HepG2 (cell line): Measurements from ENCODE around the gene ING1. TPM values are rescaled to one million over a fixed set of nuclear protein-coding genes. Genes with fewer than 3 reads are reported as not detected.

Experiments used
- ASH2L ChIP-seq: fragments of 300-600, 200-600 bp; sonication (generic); IDR thresholded peaks from 2 replicates; pipeline ENCODE4 v1.7.0; 2017; ENCODE audit warnings: low read depth, mild to moderate bottlenecking, moderate library complexity, mixed read lengths, low read length; ENCODE audit not compliant: insufficient read length
- EZH2 ChIP-seq: conservative IDR thresholded peaks from 2 replicates; pipeline ENCODE4 v1.6.1; 2012; ENCODE audit warnings: mild to moderate bottlenecking, low read depth, low read length, moderate library complexity
- IKZF4 ChIP-seq: sonication (generic); formaldehyde crosslinking; IDR thresholded peaks from 2 replicates; pipeline ENCODE4 v1.5.1; 2020; ENCODE audit warnings: borderline replicate concordance, mild to moderate bottlenecking, low read depth, missing genetic modification reagents; ENCODE audit errors: not compliant biosample characterization
- MATR3 ChIP-seq: sonication (generic); formaldehyde crosslinking; IDR thresholded peaks from 2 replicates; pipeline ENCODE4 v1.4.0; 2020; ENCODE audit warnings: missing genetic modification reagents
- MLXIP ChIP-seq: sonication (generic); formaldehyde crosslinking; IDR thresholded peaks from 2 replicates; pipeline ENCODE4 v1.9.0; 2021; ENCODE audit warnings: missing genetic modification reagents, borderline replicate concordance
- NR2F6 ChIP-seq, 2 experiments: IDR thresholded peaks; 2 replicates each; pipeline ENCODE4 v1.6.1; 2016; ENCODE audit warnings: antibody characterized with exemption in 1 of 2, mild to moderate bottlenecking in 1 of 2
- PBX2 ChIP-seq: IDR thresholded peaks from 2 replicates; pipeline ENCODE4 v1.6.1; 2016; ENCODE audit warnings: control low read depth
- POLR2AphosphoS2 ChIP-seq: IDR thresholded peaks from 2 replicates; pipeline ENCODE4 v1.6.1; 2011; ENCODE audit warnings: low read depth, low read length, improper control_type of control experiment
- RBFOX2 ChIP-seq: fragments of 200-400 bp; formaldehyde crosslinking; IDR thresholded peaks from 2 replicates; pipeline ENCODE4 v1.6.1; 2017; ENCODE audit warnings: low read depth, mild to moderate bottlenecking, low read length
- SAP130 ChIP-seq: IDR thresholded peaks from 2 replicates; pipeline ENCODE4 v1.6.1; 2016; ENCODE audit warnings: low read depth
- SOX5 ChIP-seq: IDR thresholded peaks from 2 replicates; pipeline ENCODE4 v1.6.1; 2016; ENCODE audit warnings: borderline replicate concordance
- SSRP1 ChIP-seq: IDR thresholded peaks from 2 replicates; pipeline ENCODE4 v1.6.1; 2016; ENCODE audit warnings: control low read depth
- TGIF2 ChIP-seq: IDR thresholded peaks from 2 replicates; pipeline ENCODE4 v1.6.1; 2016; ENCODE audit warnings: control low read depth, missing compliant biosample characterization
- ZBTB21 ChIP-seq: sonication (generic); formaldehyde crosslinking; IDR thresholded peaks from 2 replicates; pipeline ENCODE4 v1.4.0; 2020; ENCODE audit warnings: missing genetic modification reagents
- ZNF256 ChIP-seq: sonication (generic); formaldehyde crosslinking; conservative IDR thresholded peaks from 2 replicates; pipeline ENCODE4 v1.4.0; 2020; ENCODE audit warnings: missing genetic modification reagents
- ZNF326 ChIP-seq: sonication (generic); formaldehyde crosslinking; IDR thresholded peaks from 2 replicates; pipeline ENCODE4 v1.4.0; 2020; ENCODE audit warnings: missing genetic modification reagents, borderline replicate concordance
- ZNF333 ChIP-seq: sonication (generic); formaldehyde crosslinking; IDR thresholded peaks from 2 replicates; pipeline ENCODE4 v1.4.0; 2020; ENCODE audit warnings: mild to moderate bottlenecking, missing genetic modification reagents, borderline replicate concordance
- ZNF546 ChIP-seq: sonication (generic); formaldehyde crosslinking; conservative IDR thresholded peaks from 2 replicates; pipeline ENCODE4 v1.8.1; 2023; ENCODE audit warnings: mild to moderate bottlenecking, missing genetic modification reagents
- ZNF577 ChIP-seq: sonication (generic); formaldehyde crosslinking; IDR thresholded peaks from 2 replicates; pipeline ENCODE4 v1.4.0; 2020; ENCODE audit warnings: mild to moderate bottlenecking, low read depth, missing genetic modification reagents, borderline replicate concordance
- ZNF646 ChIP-seq: sonication (generic); formaldehyde crosslinking; IDR thresholded peaks from 2 replicates; pipeline ENCODE4 v1.9.0; 2021; ENCODE audit warnings: mild to moderate bottlenecking, missing genetic modification reagents
- ZNF768 ChIP-seq: sonication (generic); formaldehyde crosslinking; IDR thresholded peaks from 2 replicates; pipeline ENCODE4 v1.4.0; 2020; ENCODE audit warnings: missing genetic modification reagents
- polyA plus RNA-seq, 8 experiments: library from polyadenylated mRNA; depleted of rRNA in 3 of 8; stranded (reverse) in 7 of 8; unstranded in 1 of 8; fragments of >200 nt; fragmentation: Illumina TruSeq in 4 of 8; extraction: Trizol in 4 of 8; gene quantifications; 2 replicates each; pipeline versions ENCODE4 v1.2.1 to v1.2.3, GENCODE V29; 2011 to 2016; ENCODE audit warnings: low read depth in 4 of 8, missing spikeins in 1 of 8, mixed read lengths in 1 of 8; ENCODE audit not compliant: insufficient read depth in 1 of 8
- total RNA-seq, 5 experiments: library from RNA; depleted of rRNA; stranded (reverse); fragments of >200 nt; fragmentation: Illumina TruSeq; extraction: Trizol; gene quantifications; 2 replicates each; pipeline ENCODE4 v1.2.3, GENCODE V29; 2016; ENCODE audit warnings: low read depth in 1 of 5

Gene ING1
- total and polyA plus RNA-seq, 2 of the 13 experiments (the other 11 are each of a cell fraction or from before 2014, with no cell fraction given), result 8.1 to 16.1 TPM

GRCh38 chr13:110714797-110715394 is 1.4 kb downstream of the ING1 start (continued):
- TF ChIP-seq SSRP1 (CRISPR knock-in tag) (peak; percentile 60; the same call in 1 of the 2 replicates), ZBTB21 (CRISPR knock-in tag) (no peak), TGIF2 (CRISPR knock-in tag) (0 out of 2 replicates have a peak, but pooled peaks have one; percentile 69), SOX5 (CRISPR knock-in tag) (peak; percentile 29; the same call in 1 of the 2 replicates), IKZF4 (CRISPR knock-in tag) (no peak), ZNF646 (CRISPR knock-in tag) (no peak), PBX2 (CRISPR knock-in tag) (no peak; the same call in 1 of the 2 replicates), POLR2AphosphoS2 (peak; percentile 93), MLXIP (CRISPR knock-in tag) (no peak), SAP130 (CRISPR knock-in tag) (peak; percentile 57), ASH2L (no peak), NR2F6 (IDR thresholded peaks at IDR 0.05) (no peak), NR2F6 (CRISPR knock-in tag; IDR thresholded peaks at IDR 0.05) (no peak), ZNF326 (no peak), ZNF546 (CRISPR knock-in tag) (no peak), EZH2 (no peak), RBFOX2 (peak; percentile 74), ZNF256 (CRISPR knock-in tag) (no peak), ZNF577 (CRISPR knock-in tag) (no peak), MATR3 (no peak), ZNF333 (CRISPR knock-in tag) (no peak), ZNF768 (CRISPR knock-in tag) (no peak)
